Panc1 (cell line): ENCODE results near the gene C19orf25.

Experiments used
- CTCF ChIP-seq: fragments of 450-650 bp; IDR thresholded peaks from 2 replicates; pipeline ENCODE4 v1.5.1; 2017; ENCODE audit warnings: mild to moderate bottlenecking
- POLR2AphosphoS5 ChIP-seq: IDR thresholded peaks from 2 replicates; pipeline ENCODE4 v1.6.1; 2012; ENCODE audit warnings: mild to moderate bottlenecking, low read depth, low read length, moderate library complexity
- REST ChIP-seq, 2 experiments: IDR thresholded peaks; 2 replicates each; pipeline ENCODE4 v1.6.1; 2011 to 2012; ENCODE audit warnings: low read depth in 2 of 2, control low read depth in 1 of 2, low read length in 1 of 2, mild to moderate bottlenecking in 1 of 2, moderate library complexity in 1 of 2; ENCODE audit not compliant: insufficient read depth in 1 of 2
- SIN3A ChIP-seq: IDR thresholded peaks from 2 replicates; pipeline ENCODE4 v1.6.1; 2012; ENCODE audit warnings: low read depth, mild to moderate bottlenecking, low read length, moderate library complexity, borderline replicate concordance; ENCODE audit not compliant: insufficient read depth

GRCh38 chr19:1432507-1432887 lies 46.5 kb downstream of the C19orf25 start:
- TF ChIP-seq CTCF (no peak), POLR2AphosphoS5 (no peak), REST (IDR thresholded peaks at IDR 0.05; ENCODE audit: insufficient read depth in 1 of 2, low read depth in 2 of 2, low read length in 1 of 2) (no peak), SIN3A (no peak)
